Esophagus squamous epithelium (tissue), 4 donors: ENCODE measurements around the gene KDM4C.

ENCODE experiments used
- CTCF ChIP-seq, 6 experiments: fragments of 450-650 bp in 4 of 6; fragments of 200-600 bp in 2 of 6; sonication (generic) in 2 of 6; IDR thresholded peaks; one replicate each; pipeline ENCODE4 v1.5.1; 2016 to 2019; ENCODE audit warnings: antibody characterized with exemption in 6 of 6, mild to moderate bottlenecking in 4 of 6, moderate library complexity in 4 of 6
- POLR2A ChIP-seq, 4 donors: fragments of 450-650 bp; IDR thresholded peaks; one replicate each; pipeline ENCODE4 v1.6.1; 2017; ENCODE audit warnings: antibody characterized with exemption in 4 of 4, mild to moderate bottlenecking in 4 of 4, moderate library complexity in 3 of 4

GRCh38 chr9:7145361-7146069 lies 387.7 kb downstream of the KDM4C start:
- TF ChIP-seq CTCF (IDR thresholded peaks at IDR 0.05) (no peak), POLR2A (IDR thresholded peaks at IDR 0.05) (no peak)
